Stomach (tissue), 9 donors: ENCODE data around the gene SH3PXD2A. TPM values are rescaled to one million over a fixed set of nuclear protein-coding genes. Genes with fewer than 3 reads are reported as not detected.

Experiments
- DNase-seq, 2 donors: peaks; one replicate each; pipeline versions ENCODE4 v3.0.0 to v3.0.0-alpha.2; 2013 to 2019
- H3K27ac ChIP-seq, 5 donors: fragments of 200-600 bp in 4 of 5; sonication (generic) in 4 of 5; one replicate each; pipeline ENCODE4 v1.5.1; 2013 to 2019; ENCODE audit warnings: mild to moderate bottlenecking in 1 of 5, moderate library complexity in 1 of 5
- H3K27me3 ChIP-seq, 3 donors: fragments of 200-600 bp; sonication (generic); one replicate each; pipeline ENCODE4 v1.5.1; 2017 to 2019; ENCODE audit warnings: mixed run types in 1 of 3
- H3K36me3 ChIP-seq, 4 donors: fragments of 200-600 bp; sonication (generic); 1 replicate in 3 of 4; 2 replicates in 1 of 4; pipeline ENCODE4 v1.5.1; 2016 to 2019
- H3K4me1 ChIP-seq, 4 donors: fragments of 200-600 bp; sonication (generic); one replicate each; pipeline ENCODE4 v1.5.1; 2016 to 2019
- H3K4me3 ChIP-seq, 4 donors: fragments of 200-600 bp; sonication (generic) in 3 of 4; one replicate each; pipeline ENCODE4 v1.5.1; 2016 to 2019; ENCODE audit warnings: mild to moderate bottlenecking in 1 of 4
- H3K9me3 ChIP-seq, 4 donors: fragments of 200-600 bp; sonication (generic); one replicate each; pipeline ENCODE4 v1.5.1; 2016 to 2019
- EP300 ChIP-seq: sonication (generic); formaldehyde crosslinking; IDR thresholded peaks from one replicate; pipeline ENCODE4 v1.6.1; 2017; ENCODE audit warnings: antibody characterized with exemption
- POLR2A ChIP-seq, 4 donors: fragments of 450-650 bp; IDR thresholded peaks; one replicate each; pipeline ENCODE4 v1.6.1; 2016; ENCODE audit warnings: antibody characterized with exemption in 4 of 4, control low read depth in 2 of 4, mild to moderate bottlenecking in 1 of 4, moderate library complexity in 1 of 4
- POLR2AphosphoS5 ChIP-seq, 3 donors: sonication (generic); formaldehyde crosslinking; IDR thresholded peaks; one replicate each; pipeline ENCODE4 v1.6.1; 2016; ENCODE audit warnings: antibody characterized with exemption in 3 of 3
- WGBS, 5 donors: extraction: QIAGEN DNeasy Blood & Tissue Kit in 3 of 5; methylation state at CpG; one replicate each; pipeline versions ENCODE4 v1.1.5 to v1.1.7; 2013 to 2018; 5-methylcytosine and 5-hydroxymethylcytosine counted together
- intact Hi-C: fragments of 100-400 bp; cut with DNase I; formaldehyde crosslinking; loops from one replicate; pipeline ENCODE4 v1.15.1; 2023; ENCODE audit warnings: low total_unique reads
- polyA plus RNA-seq, 3 donors: library from polyadenylated mRNA; stranded (reverse); fragments of 200-250 nt; gene quantifications; one replicate each; pipeline ENCODE4 v1.2.3, GENCODE V29; 2013
- total RNA-seq, 5 donors: library from RNA; depleted of rRNA; stranded (reverse); fragments of >200 nt; gene quantifications; one replicate each; pipeline versions ENCODE4 v1.1.0 to v1.2.3, GENCODE V29; 2014 to 2016
- TF ChIP-seq, protein P1 (sequence below), 7 experiments: fragments of 450-650 bp in 4 of 7; fragments of 200-600 bp in 3 of 7; sonication (generic) in 3 of 7; IDR thresholded peaks; one replicate each; pipeline ENCODE4 v1.5.1; 2016 to 2019; ENCODE audit warnings: antibody characterized with exemption in 7 of 7, control low read depth in 2 of 7, mild to moderate bottlenecking in 1 of 7
- donor health status: healthy with polysubstance abuse.
- donor health status: Bipolar disorder and iron deficiency.
- donor health status: healthy.

Gene SH3PXD2A
- total and polyA plus RNA-seq, 8 donors, result 12.8 to 51.6 (median 24.0) TPM

DNA sequence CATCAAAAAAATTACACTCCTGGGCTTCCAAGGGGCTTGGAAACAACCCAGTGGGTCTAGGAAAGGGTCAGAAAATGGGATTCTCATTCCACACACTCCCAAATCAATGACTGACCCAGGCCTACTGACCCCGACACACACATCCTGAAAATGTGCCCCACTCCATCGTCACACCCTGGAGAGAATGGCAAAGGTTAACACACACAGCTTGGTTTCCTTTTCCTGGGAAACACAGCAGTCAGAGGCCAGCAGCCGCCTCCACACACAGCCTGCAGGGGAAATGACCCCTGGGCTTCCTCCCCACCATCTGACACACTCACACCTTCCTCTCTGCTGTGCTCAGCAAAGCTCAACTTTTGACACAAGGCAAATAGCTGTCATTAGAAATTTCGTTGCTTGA is 42.9 kb downstream of the SH3PXD2A start:
- TF ChIP-seq POLR2AphosphoS5 (IDR thresholded peaks at IDR 0.05) (no peak), POLR2A (IDR thresholded peaks at IDR 0.05) (no peak)
- H3K27me3 ChIP-seq, result no peaks in the 10 kb centered on the region
- H3K36me3 ChIP-seq, result no peaks in the 10 kb centered on the region
- H3K4me3 ChIP-seq, result no peak overlapping the region
- intact Hi-C loops, result no loop called here
- peak in 1 of 2 donors; percentile 69 for DNase-seq
- H3K4me1 ChIP-seq, result peaks cover 15 to 41% (median 30%) of the 10 kb centered on the region in 4 donors
- no peaks in the 10 kb centered on the region for H3K9me3 ChIP-seq
- H3K27ac ChIP-seq, result peak overlapping the region; percentile 54 to 84 (median 65)
- WGBS, 5 donors, result 27 to 42% (median 36%) methylated on average over 4 of the region's 4 CpGs

DNA sequence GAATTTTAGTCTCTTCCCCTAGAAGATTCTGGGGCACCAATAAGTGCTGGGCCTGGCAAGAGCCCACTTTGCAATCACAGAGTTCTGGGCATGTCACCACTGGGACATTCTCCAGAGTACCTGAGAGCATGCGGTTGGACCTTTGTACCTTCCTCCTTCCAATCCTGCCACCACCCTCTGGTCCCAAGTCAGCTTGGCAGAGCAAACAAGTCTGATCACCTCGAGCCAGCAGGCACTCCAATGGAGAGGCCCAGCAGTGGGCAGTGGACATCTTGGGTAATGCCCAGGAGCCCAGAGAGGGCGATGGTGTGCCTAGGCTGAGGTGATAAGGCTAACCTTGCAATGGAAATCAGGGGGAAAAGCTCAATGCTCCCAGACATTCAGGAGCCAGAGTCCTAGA is 43.4 kb downstream of the SH3PXD2A start:
- Histone ChIP-seq H3K27me3 (no peaks in the 10 kb centered on the region), H3K4me1 (peaks cover 15 to 41% (median 30%) of the 10 kb centered on the region in 4 donors), H3K27ac (peak overlapping the region; percentile 54 to 84 (median 65)), H3K9me3 (no peaks in the 10 kb centered on the region), H3K36me3 (no peaks in the 10 kb centered on the region), H3K4me3 (no peak overlapping the region)
- DNase-seq, result peak; percentile 80 to 86
- TF ChIP-seq, protein P1, sequence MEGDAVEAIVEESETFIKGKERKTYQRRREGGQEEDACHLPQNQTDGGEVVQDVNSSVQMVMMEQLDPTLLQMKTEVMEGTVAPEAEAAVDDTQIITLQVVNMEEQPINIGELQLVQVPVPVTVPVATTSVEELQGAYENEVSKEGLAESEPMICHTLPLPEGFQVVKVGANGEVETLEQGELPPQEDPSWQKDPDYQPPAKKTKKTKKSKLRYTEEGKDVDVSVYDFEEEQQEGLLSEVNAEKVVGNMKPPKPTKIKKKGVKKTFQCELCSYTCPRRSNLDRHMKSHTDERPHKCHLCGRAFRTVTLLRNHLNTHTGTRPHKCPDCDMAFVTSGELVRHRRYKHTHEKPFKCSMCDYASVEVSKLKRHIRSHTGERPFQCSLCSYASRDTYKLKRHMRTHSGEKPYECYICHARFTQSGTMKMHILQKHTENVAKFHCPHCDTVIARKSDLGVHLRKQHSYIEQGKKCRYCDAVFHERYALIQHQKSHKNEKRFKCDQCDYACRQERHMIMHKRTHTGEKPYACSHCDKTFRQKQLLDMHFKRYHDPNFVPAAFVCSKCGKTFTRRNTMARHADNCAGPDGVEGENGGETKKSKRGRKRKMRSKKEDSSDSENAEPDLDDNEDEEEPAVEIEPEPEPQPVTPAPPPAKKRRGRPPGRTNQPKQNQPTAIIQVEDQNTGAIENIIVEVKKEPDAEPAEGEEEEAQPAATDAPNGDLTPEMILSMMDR (IDR thresholded peaks at IDR 0.05), result no peak
- peak in 2 of 3 donors; percentile 50 to 67 for TF ChIP-seq POLR2AphosphoS5 (IDR thresholded peaks at IDR 0.05)
- intact Hi-C loops, result no loop called here
- WGBS, 5 donors, result 31 to 69% (median 47%) methylated on average over 3 of the region's 3 CpGs

DNA sequence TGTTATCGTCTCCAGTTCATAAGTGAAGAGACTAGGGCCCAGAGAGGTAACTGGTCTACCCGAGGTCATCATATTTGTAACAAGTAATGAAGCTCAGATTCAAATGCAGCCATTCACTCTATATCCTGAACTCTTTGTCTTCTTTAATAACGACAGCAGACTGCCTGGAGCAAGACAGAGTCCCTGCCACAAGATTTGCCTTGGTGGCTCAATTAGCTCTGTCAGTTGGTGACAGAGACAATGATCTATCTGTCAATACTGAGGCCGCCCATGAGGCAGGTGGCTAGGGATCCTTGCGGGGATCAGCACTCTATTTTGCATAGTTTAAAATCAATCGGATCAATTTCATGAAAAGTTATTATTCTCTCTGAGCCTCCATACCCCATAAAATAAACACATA is 43.9 kb downstream of the SH3PXD2A start:
- TF ChIP-seq, protein P1 (IDR thresholded peaks at IDR 0.05), result no peak
- TF ChIP-seq POLR2AphosphoS5 (IDR thresholded peaks at IDR 0.05) (no peak), EP300 (no peak), POLR2A (IDR thresholded peaks at IDR 0.05) (no peak)
- 76 to 86% (median 78%) methylated on average over 6 of the region's 6 CpGs for WGBS, 5 donors
- Histone ChIP-seq H3K27me3 (no peaks in the 10 kb centered on the region), H3K4me1 (peaks cover 15 to 41% (median 30%) of the 10 kb centered on the region in 4 donors), H3K27ac (peak overlapping the region in 4 of 5 donors; percentile 18 to 84 (median 61)), H3K4me3 (no peak overlapping the region), H3K9me3 (no peaks in the 10 kb centered on the region), H3K36me3 (no peaks in the 10 kb centered on the region)
- DNase-seq, result no peak
- intact Hi-C loops, result no loop called here

DNA sequence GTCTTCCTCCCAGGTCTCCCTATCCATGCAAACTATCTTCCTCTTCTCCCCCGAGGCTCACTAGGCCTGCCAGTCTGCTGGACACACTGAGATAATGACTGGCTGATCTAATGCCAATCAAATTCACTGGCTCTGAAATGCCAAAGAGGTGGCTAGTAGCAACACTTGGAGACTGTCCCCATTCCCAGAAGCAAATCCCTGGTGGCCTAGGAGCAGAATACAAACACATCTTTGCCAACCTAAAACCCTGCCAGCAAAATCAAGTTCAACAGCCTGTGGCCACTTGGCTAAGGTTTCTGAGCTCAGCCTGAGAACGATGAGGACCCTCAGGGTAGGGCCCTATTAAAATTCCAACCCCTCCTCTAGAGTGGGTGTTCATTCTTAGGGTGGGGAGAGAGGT is 46.6 kb downstream of the SH3PXD2A start:
- intact Hi-C loops, result no loop called here
- Histone ChIP-seq H3K4me3 (no peak overlapping the region), H3K9me3 (no peaks in the 10 kb centered on the region), H3K27me3 (no peaks in the 10 kb centered on the region), H3K27ac (no peak overlapping the region), H3K4me1 (peaks cover 6 to 30% (median 25%) of the 10 kb centered on the region in 4 donors), H3K36me3 (no peaks in the 10 kb centered on the region)
- DNase-seq, result no peak
- WGBS, 5 donors, result 33 to 62% (median 47%) methylated on average over 2 of the region's 2 CpGs
- TF ChIP-seq, protein P1 (IDR thresholded peaks at IDR 0.05), result no peak
- TF ChIP-seq POLR2AphosphoS5 (IDR thresholded peaks at IDR 0.05), result no peak
- no peak for TF ChIP-seq POLR2A (IDR thresholded peaks at IDR 0.05)
- TF ChIP-seq EP300, result no peak

DNA sequence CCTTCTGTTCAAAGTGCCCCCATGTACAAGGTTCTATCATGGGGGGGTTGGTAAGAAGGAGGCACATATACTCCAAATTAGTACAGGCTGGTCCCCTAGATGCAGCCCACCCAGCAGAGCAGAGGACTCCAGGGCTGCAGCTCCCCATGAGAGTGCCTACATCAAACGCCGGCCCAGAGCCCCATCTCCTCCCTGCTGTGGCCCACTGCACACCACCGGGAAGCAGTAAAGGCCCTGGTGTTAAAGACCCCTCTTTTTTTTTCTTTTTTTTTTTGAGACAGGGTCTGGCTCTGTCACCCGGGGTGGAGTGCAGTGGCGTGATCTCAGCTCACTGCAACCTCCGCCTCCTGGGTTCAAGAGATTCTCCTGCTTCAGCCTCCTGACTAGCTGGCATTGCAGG is 47.4 kb downstream of the SH3PXD2A start:
- WGBS, 5 donors, result 90 to 98% (median 97%) methylated on average over 6 of the region's 6 CpGs
- H3K27ac ChIP-seq, result no peak overlapping the region
- DNase-seq, result no peak
- intact Hi-C loops, result no loop called here
- no peaks in the 10 kb centered on the region for H3K9me3 ChIP-seq
- TF ChIP-seq POLR2AphosphoS5 (IDR thresholded peaks at IDR 0.05), result no peak
- TF ChIP-seq EP300, result no peak
- TF ChIP-seq, protein P1 (IDR thresholded peaks at IDR 0.05), result no peak
- no peak for TF ChIP-seq POLR2A (IDR thresholded peaks at IDR 0.05)
- peaks cover 3 to 24% (median 21%) of the 10 kb centered on the region in 4 donors for H3K4me1 ChIP-seq
- no peak overlapping the region for H3K4me3 ChIP-seq
- no peaks in the 10 kb centered on the region for H3K27me3 ChIP-seq
- H3K36me3 ChIP-seq, result no peaks in the 10 kb centered on the region
